H9 (cell line): ENCODE results near the gene RPS6KA4. TPM values are rescaled to one million over a fixed set of nuclear protein-coding genes. Genes with fewer than 3 reads are reported as not detected.

Source experiments
- DNase-seq: peaks from one replicate; pipeline ENCODE4 v3.0.0-alpha.2; 2017
- H2AFZ ChIP-seq: one replicate; pipeline ENCODE4 v1.6.1; 2013; ENCODE audit warnings: mild to moderate bottlenecking, low read length, control low read depth, moderate library complexity
- H2AK5ac ChIP-seq: 2 replicates; pipeline ENCODE4 v1.6.1; 2013; ENCODE audit warnings: low read length, control low read depth, mixed read lengths; ENCODE audit not compliant: insufficient read length
- H2BK120ac ChIP-seq: one replicate; pipeline ENCODE4 v1.6.1; 2013; ENCODE audit warnings: low read depth, mild to moderate bottlenecking, low read length, control low read depth, inconsistent platforms; ENCODE audit not compliant: poor library complexity, severe bottlenecking
- H2BK12ac ChIP-seq: 2 replicates; pipeline ENCODE4 v1.6.1; 2013; ENCODE audit warnings: low read length, control low read depth, mixed read lengths, low read depth; ENCODE audit not compliant: insufficient read length
- H2BK15ac ChIP-seq: 2 replicates; pipeline ENCODE4 v1.6.1; 2013; ENCODE audit warnings: low read depth, low read length, control low read depth
- H2BK20ac ChIP-seq: one replicate; pipeline ENCODE4 v1.6.1; 2013; ENCODE audit warnings: low read depth, mild to moderate bottlenecking, low read length, control low read depth, inconsistent platforms; ENCODE audit not compliant: poor library complexity, severe bottlenecking
- H2BK5ac ChIP-seq: 2 replicates; pipeline ENCODE4 v1.6.1; 2013; ENCODE audit warnings: low read length, control low read depth, mixed read lengths; ENCODE audit not compliant: insufficient read length
- H3K14ac ChIP-seq: 2 replicates; pipeline ENCODE4 v1.6.1; 2013; ENCODE audit warnings: low read length, control low read depth; ENCODE audit not compliant: insufficient read depth
- H3K18ac ChIP-seq: 2 replicates; pipeline ENCODE4 v1.6.1; 2013; ENCODE audit warnings: low read depth, mild to moderate bottlenecking, mixed read lengths, low read length, control low read depth; ENCODE audit not compliant: insufficient read length
- H3K23ac ChIP-seq: 2 replicates; pipeline ENCODE4 v1.6.1; 2013; ENCODE audit warnings: low read length, control low read depth, mixed read lengths, low read depth; ENCODE audit not compliant: insufficient read length
- H3K23me2 ChIP-seq: 2 replicates; pipeline ENCODE4 v1.6.1; 2013; ENCODE audit warnings: low read depth, mild to moderate bottlenecking, mixed read lengths, low read length, control low read depth; ENCODE audit not compliant: insufficient read length, poor library complexity, severe bottlenecking
- H3K27ac ChIP-seq: 2 replicates; pipeline ENCODE4 v1.5.1; 2013; ENCODE audit warnings: low read length, control low read depth, mixed read lengths, low read depth; ENCODE audit not compliant: insufficient read length
- H3K27me3 ChIP-seq: 2 replicates; pipeline ENCODE4 v1.6.1; 2013; ENCODE audit warnings: low read length, control low read depth, inconsistent platforms; ENCODE audit not compliant: insufficient read depth
- H3K4ac ChIP-seq: 2 replicates; pipeline ENCODE4 v1.6.1; 2013; ENCODE audit warnings: low read depth, mild to moderate bottlenecking, control low read depth, inconsistent platforms, low read length, moderate library complexity
- H3K4me1 ChIP-seq: 2 replicates; pipeline ENCODE4 v1.6.1; 2013; ENCODE audit warnings: low read length, control low read depth, inconsistent platforms; ENCODE audit not compliant: insufficient read depth
- H3K4me2 ChIP-seq: 2 replicates; pipeline ENCODE4 v1.6.1; 2013; ENCODE audit warnings: low read length, control low read depth, mixed read lengths; ENCODE audit not compliant: insufficient read length, insufficient read depth
- H3K56ac ChIP-seq: 2 replicates; pipeline ENCODE4 v1.6.1; 2013; ENCODE audit warnings: low read depth, mild to moderate bottlenecking, mixed read lengths, low read length, control low read depth; ENCODE audit not compliant: insufficient read length
- H3K79me1 ChIP-seq: 2 replicates; pipeline ENCODE4 v1.6.1; 2013; ENCODE audit warnings: low read depth, mild to moderate bottlenecking, moderate library complexity, low read length, control low read depth, inconsistent platforms; ENCODE audit not compliant: insufficient read depth, poor library complexity, severe bottlenecking
- H3K79me2 ChIP-seq: 2 replicates; pipeline ENCODE4 v1.6.1; 2013; ENCODE audit warnings: low read length, control low read depth, inconsistent platforms; ENCODE audit not compliant: insufficient read depth
- H3K9ac ChIP-seq: 2 replicates; pipeline ENCODE4 v1.6.1; 2013; ENCODE audit warnings: low read length, control low read depth, mixed read lengths; ENCODE audit not compliant: insufficient read length; ENCODE audit errors: extremely low read depth
- H3K9me3 ChIP-seq: one replicate; pipeline ENCODE4 v1.6.1; 2013; ENCODE audit warnings: low read depth, low read length, inconsistent platforms; ENCODE audit not compliant: control insufficient read depth
- H3T11ph ChIP-seq: one replicate; pipeline ENCODE4 v1.6.1; 2013; ENCODE audit warnings: mild to moderate bottlenecking, low read length, control low read depth, inconsistent platforms
- H4K20me1 ChIP-seq: one replicate; pipeline ENCODE4 v1.6.1; 2013; ENCODE audit not compliant: control insufficient read depth, insufficient read length, insufficient read depth
- H4K5ac ChIP-seq: 2 replicates; pipeline ENCODE4 v1.6.1; 2013; ENCODE audit warnings: low read depth, mild to moderate bottlenecking, mixed read lengths, low read length, control low read depth; ENCODE audit not compliant: insufficient read length
- H4K8ac ChIP-seq: replicated peaks from 2 replicates; pipeline ENCODE4 v1.6.1; 2013; ENCODE audit warnings: low read length, control low read depth, mixed read lengths, low read depth; ENCODE audit not compliant: insufficient read length
- H4K91ac ChIP-seq: 2 replicates; pipeline ENCODE4 v1.6.1; 2013; ENCODE audit warnings: low read depth, mild to moderate bottlenecking, moderate library complexity, mixed read lengths, low read length, control low read depth; ENCODE audit not compliant: insufficient read length
- H3K27ac Mint-ChIP-seq, 3 experiments: 2 replicates in 2 of 3; 3 replicates in 1 of 3; pipeline ENCODE4 v1.8.0; 2020 to 2021; ENCODE audit warnings: mixed read lengths in 3 of 3, mild to moderate bottlenecking in 1 of 3, moderate library complexity in 1 of 3
- H3K27me3 Mint-ChIP-seq: 2 replicates; pipeline ENCODE4 v1.8.0; 2021; ENCODE audit warnings: low read depth, mild to moderate bottlenecking, moderate library complexity, mixed read lengths
- H3K36me3 Mint-ChIP-seq, 3 experiments: 2 replicates in 2 of 3; 3 replicates in 1 of 3; pipeline ENCODE4 v1.8.0; 2020 to 2021; ENCODE audit warnings: low read depth in 3 of 3, mixed read lengths in 3 of 3; ENCODE audit not compliant: insufficient read depth in 1 of 3
- H3K4me1 Mint-ChIP-seq, 2 experiments: 2 replicates each; pipeline ENCODE4 v1.8.0; 2020; ENCODE audit warnings: mixed read lengths in 2 of 2
- H3K4me3 Mint-ChIP-seq, 2 experiments: 2 replicates in 1 of 2; 3 replicates in 1 of 2; pipeline ENCODE4 v1.8.0; 2020 to 2021; ENCODE audit warnings: mild to moderate bottlenecking in 2 of 2, mixed read lengths in 2 of 2, moderate library complexity in 1 of 2
- H3K9me3 Mint-ChIP-seq, 2 experiments: 2 replicates in 1 of 2; 3 replicates in 1 of 2; pipeline ENCODE4 v1.8.0; 2020; ENCODE audit warnings: mild to moderate bottlenecking in 2 of 2, mixed read lengths in 2 of 2, moderate library complexity in 1 of 2
- CTCF ChIP-seq: fragments of 200-600 bp; sonication (generic); conservative IDR thresholded peaks from 3 replicates; pipeline ENCODE4 v1.8.0; 2021; ENCODE audit warnings: antibody characterized with exemption, mild to moderate bottlenecking
- WGBS: extraction: QIAGEN DNeasy Blood & Tissue Kit; methylation state at CpG from one replicate; pipeline ENCODE4 v1.1.7; 2013; ENCODE audit warnings: missing lambda C conversion rate, low lambda C conversion rate, mixed read lengths; ENCODE audit not compliant: insufficient read length; ENCODE audit errors: extremely low coverage; 5-methylcytosine and 5-hydroxymethylcytosine counted together
- total RNA-seq: library from RNA; stranded (reverse); gene quantifications from 2 replicates; pipeline ENCODE4 v1.2.1, GENCODE V29; 2021

RPS6KA4 gene
- total RNA-seq, 1 experiment from 2014 or later, result 10.8 TPM

DNA sequence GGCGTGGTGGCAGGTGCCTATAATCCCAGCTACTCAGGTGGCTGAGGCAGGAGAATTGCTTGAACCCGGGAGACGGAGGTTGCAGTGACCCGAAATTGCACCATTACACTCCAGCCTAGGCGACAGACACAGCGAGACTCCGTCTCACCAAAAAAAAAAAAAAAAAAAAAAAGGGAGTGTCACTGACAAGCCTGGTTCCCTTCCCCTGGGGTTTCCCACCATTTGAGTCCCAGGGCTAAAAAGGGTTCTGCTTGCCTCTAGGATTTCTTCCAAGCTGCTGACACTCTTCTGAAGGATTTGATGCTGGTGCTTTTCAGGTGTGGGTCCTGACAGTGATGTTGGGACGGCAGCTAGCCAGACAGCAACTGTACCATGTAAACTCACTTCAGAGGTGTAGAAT lies 20.2 kb upstream of the RPS6KA4 start:
- Histone ChIP-seq H4K5ac (no peak overlapping the region), H2BK15ac (no peak overlapping the region), H3K27ac (no peak overlapping the region), H3K56ac (no peak overlapping the region), H3K4me1 (no peaks in the 10 kb centered on the region; the same call in 1 of the 2 replicates), H2BK20ac (no peak overlapping the region), H3K27me3 (no peaks in the 10 kb centered on the region), H4K8ac (no peak overlapping the region), H3K4me2 (no peak overlapping the region), H2BK120ac (no peak overlapping the region), H3K79me1 (no peaks in the 10 kb centered on the region), H2AFZ (no peak overlapping the region), H4K91ac (no peak overlapping the region), H3K23ac (no peak overlapping the region), H3K23me2 (peaks cover 17% of the 10 kb centered on the region), H2AK5ac (no peak overlapping the region), H4K20me1 (peaks cover 3% of the 10 kb centered on the region), H3K14ac (no peak overlapping the region), H2BK12ac (no peak overlapping the region), H3K9me3 (no peaks in the 10 kb centered on the region), H2BK5ac (no peak overlapping the region), H3T11ph (no peak overlapping the region), H3K9ac (no peak overlapping the region), H3K18ac (no peak overlapping the region), H3K4ac (no peak overlapping the region), H3K79me2 (no peaks in the 10 kb centered on the region)
- no peak for TF ChIP-seq CTCF
- Mint-ChIP-seq H3K27me3 (peaks cover 17% of the 10 kb centered on the region), H3K9me3 (no peaks in the 10 kb centered on the region), H3K36me3 (no peaks in the 10 kb centered on the region), H3K27ac (no peak overlapping the region), H3K4me1 (peaks cover 7 to 35% of the 10 kb centered on the region in 2 experiments), H3K4me3 (0 out of 5 replicates have a peak overlapping the region, but pooled peaks of 1 of the 2 experiments have one; percentile 17)
- no CpG with 5 or more reads among the region's 8 CpGs for WGBS
- no peak for DNase-seq
